Endothelial cell of umbilical vein (primary cell): ENCODE results near the gene OAF. TPM values are rescaled to one million over a fixed set of nuclear protein-coding genes. Genes with fewer than 3 reads are reported as not detected.

Experiments used
- BruUV-seq: library from RNA; stranded (reverse); fragments of 400-500 nt; replicated peaks from 2 replicates; lab custom pipeline; 2021; lab: Mats Ljungman, UMichigan
- CTCF ChIA-PET: fragments of 300-600, 350-600 bp; sonication (Branson Sonifier 250); formaldehyde crosslinking; loops from one replicate; lab custom pipeline; 2021; ENCODE audit warnings: antibody characterized with exemption, inconsistent platforms; lab: Charles Lee
- POLR2A ChIA-PET: fragments of 300-600, 350-600 bp; sonication (Branson Sonifier 250); formaldehyde crosslinking; loops from one replicate; lab custom pipeline; 2021; ENCODE audit warnings: antibody characterized with exemption, inconsistent platforms; lab: Charles Lee
- DNase-seq: peaks from one replicate; pipeline ENCODE4 v3.0.0-alpha.2; 2011; ENCODE audit warnings: low read depth, low spot score
- FAIRE-seq: peaks from 2 replicates; lab custom pipeline; 2011; peaks lifted over from hg19 to GRCh38; lab: Jason Lieb, UNC
- H2AFZ ChIP-seq: 2 replicates; pipeline ENCODE4 v1.6.0; 2012; ENCODE audit warnings: low read depth, low read length, control low read depth, inconsistent platforms
- H3K27ac ChIP-seq: 2 replicates; pipeline ENCODE4 v1.5.1; 2011; ENCODE audit warnings: low read depth, mild to moderate bottlenecking, control low read depth, low read length, moderate library complexity; ENCODE audit not compliant: insufficient read depth
- H3K27me3 ChIP-seq, 2 experiments: 2 replicates each; pipeline versions ENCODE4 v1.6.0 to v1.6.1; 2011; ENCODE audit warnings: low read length in 2 of 2, mixed read lengths in 1 of 2; ENCODE audit not compliant: control insufficient read depth in 2 of 2, insufficient read depth in 2 of 2
- H3K36me3 ChIP-seq, 2 experiments: 2 replicates in 1 of 2; 3 replicates in 1 of 2; pipeline ENCODE4 v1.5.1; 2011; ENCODE audit warnings: low read length in 2 of 2, mild to moderate bottlenecking in 1 of 2, moderate library complexity in 1 of 2; ENCODE audit not compliant: control insufficient read depth in 2 of 2, insufficient read depth in 2 of 2; ENCODE audit errors: extremely low read depth in 1 of 2
- H3K4me1 ChIP-seq: 3 replicates; pipeline ENCODE4 v1.5.1; 2011; ENCODE audit warnings: mild to moderate bottlenecking, low read length; ENCODE audit not compliant: control insufficient read depth, insufficient read depth; ENCODE audit errors: extremely low read depth
- H3K4me2 ChIP-seq: 2 replicates; pipeline ENCODE4 v1.6.1; 2011; ENCODE audit warnings: low read length, control low read depth, mixed read lengths; ENCODE audit not compliant: insufficient read depth
- H3K4me3 ChIP-seq, 3 experiments: fragments of 200-600 bp in 1 of 3; sonication (generic), shearing (Covaris generic) in 1 of 3; replicated peaks in 1 of 3; 2 replicates each; pipeline ENCODE4 v1.5.1; 2011 to 2016; ENCODE audit warnings: control low read depth in 3 of 3, low read length in 3 of 3, mild to moderate bottlenecking in 2 of 3, inconsistent platforms in 1 of 3, low read depth in 1 of 3, moderate library complexity in 1 of 3; ENCODE audit not compliant: insufficient read depth in 1 of 3
- H3K79me2 ChIP-seq: 2 replicates; pipeline ENCODE4 v1.6.0; 2012; ENCODE audit warnings: low read length, inconsistent platforms; ENCODE audit not compliant: control insufficient read depth, insufficient read depth
- H3K9ac ChIP-seq: replicated peaks from 2 replicates; pipeline ENCODE3; 2011; ENCODE audit warnings: low read length, control low read depth; ENCODE audit not compliant: insufficient read depth; ENCODE audit errors: extremely low read depth
- H3K9me1 ChIP-seq: replicated peaks from 3 replicates; pipeline ENCODE4 v1.6.0; 2011; ENCODE audit warnings: mild to moderate bottlenecking, low read length; ENCODE audit not compliant: control insufficient read depth, insufficient read depth; ENCODE audit errors: extremely low read depth
- H3K9me3 ChIP-seq: replicated peaks from 2 replicates; pipeline ENCODE4 v1.5.1; 2012; ENCODE audit warnings: low read length, inconsistent platforms; ENCODE audit not compliant: control insufficient read depth, insufficient read depth
- H4K20me1 ChIP-seq: replicated peaks from 2 replicates; pipeline ENCODE3; 2011; ENCODE audit warnings: mild to moderate bottlenecking, low read length; ENCODE audit not compliant: control insufficient read depth, insufficient read depth; ENCODE audit errors: extremely low read depth
- FOS ChIP-seq: IDR thresholded peaks from 2 replicates; pipeline ENCODE4 v1.6.1; 2011; ENCODE audit warnings: mild to moderate bottlenecking, low read length, moderate library complexity, borderline replicate concordance; ENCODE audit not compliant: insufficient read depth
- JUN ChIP-seq: IDR thresholded peaks from 2 replicates; pipeline ENCODE4 v1.6.1; 2011; ENCODE audit warnings: borderline replicate concordance, low read depth; ENCODE audit not compliant: insufficient read length, insufficient read depth
- MAX ChIP-seq: IDR thresholded peaks from 2 replicates; pipeline ENCODE4 v1.6.1; 2011; ENCODE audit not compliant: insufficient read depth, insufficient read length
- MYC ChIP-seq: IDR thresholded peaks from one replicate; pipeline ENCODE4 v1.6.1; 2011; ENCODE audit warnings: mild to moderate bottlenecking, low read depth, low read length
- POLR2A ChIP-seq: IDR thresholded peaks from 2 replicates; pipeline ENCODE4 v1.6.1; 2012; ENCODE audit warnings: low read depth, mild to moderate bottlenecking, control low read depth, low read length
- dilution Hi-C: fragments of 300-500 bp; cut with MboI; formaldehyde crosslinking; loops from one replicate; pipeline ENCODE4 v1.15.0; 2019; ENCODE audit warnings: low sequenced_read_pairs; ENCODE audit not compliant: extremely low pct_ligation_motif_present
- intact Hi-C: fragments of 100-400 bp; cut with micrococcal nuclease; formaldehyde crosslinking; loops from one replicate; pipeline ENCODE4 v1.10.0; 2022
- polyA plus RNA-seq, 4 experiments: library from polyadenylated mRNA; depleted of rRNA in 3 of 4; stranded (reverse) in 3 of 4; unstranded in 1 of 4; fragments of >200 nt; gene quantifications; 2 replicates each; pipeline versions ENCODE4 v1.2.1 to v1.2.3, GENCODE V29; 2011 to 2012; ENCODE audit warnings: missing spikeins in 1 of 4
- total RNA-seq: library from RNA; stranded (reverse); gene quantifications from 2 replicates; pipeline ENCODE4 v1.2.3, GENCODE V29; 2021

The OAF gene
- total and polyA plus RNA-seq, 2 donors (not counting 3 experiments of a cell fraction or from before 2014, with no cell fraction given), result 32.1 to 33.8 TPM

DNA sequence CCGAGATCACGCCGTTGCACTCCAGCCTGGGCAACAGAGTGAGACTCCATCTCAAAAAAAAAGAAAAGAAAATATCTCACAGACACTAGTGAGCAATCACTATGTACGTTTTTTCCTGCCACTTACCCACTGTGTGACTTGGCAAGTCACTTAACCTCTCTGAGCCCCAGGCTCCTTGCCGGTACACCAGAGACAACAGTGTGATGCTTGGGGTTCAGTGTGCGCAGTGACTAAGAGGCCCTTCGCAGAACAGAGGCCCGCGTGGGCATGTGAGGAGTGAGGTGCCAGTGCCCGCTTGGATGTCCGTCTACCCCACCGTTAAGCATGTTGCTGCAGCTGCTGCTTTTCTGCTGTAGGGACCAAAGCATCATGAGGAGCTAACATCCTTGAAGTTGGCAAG lies 6.7 kb downstream of the OAF start:
- TF ChIP-seq FOS, result no peak
- dilution Hi-C loops, result no loop called here

GRCh38 chr11:120217941-120218694 lies 7.3 kb downstream of the OAF start:
- CTCF ChIA-PET, result interaction anchor here (1.6 to 2.2 kb wide), 2 partner anchors 37 to 85 kb away, joined by 4 to 7 read pairs; no protein-coding TSS in a partner anchor

More for the DNA sequence above, 6.7 kb downstream of the OAF start:
- ChIA-PET CTCF (interaction anchor here (1.6 to 2.2 kb wide), 2 partner anchors 36 to 86 kb away, joined by 4 to 7 read pairs; no protein-coding TSS in a partner anchor), POLR2A (no interaction called here)
- no peak overlapping the region for H3K4me3 ChIP-seq
- H3K36me3 ChIP-seq, result no peaks in the 10 kb centered on the region
- H3K27me3 ChIP-seq, result no peaks in the 10 kb centered on the region
- no peaks in the 10 kb centered on the region for H3K9me3 ChIP-seq
- BruUV-seq, result no TSS peak
- no peak overlapping the region for H3K27ac ChIP-seq
- DNase-seq (no peak), FAIRE-seq (no peak)
- H3K79me2 ChIP-seq, result peaks cover 5% of the 10 kb centered on the region
- H3K4me2 ChIP-seq, result no peak overlapping the region
- intact Hi-C loops, result loop anchor here (10.0 kb wide), 3 partner anchors 347 to 863 kb away; no protein-coding TSS in a partner anchor
- H3K9ac ChIP-seq, result no peak overlapping the region
- H3K4me1 ChIP-seq, result peaks cover 11% of the 10 kb centered on the region
- no peaks in the 10 kb centered on the region for H3K9me1 ChIP-seq
- no peaks in the 10 kb centered on the region for H4K20me1 ChIP-seq
- H2AFZ ChIP-seq, result no peak overlapping the region

More at GRCh38 chr11:120217941-120218694, 7.3 kb downstream of the OAF start:
- no peak overlapping the region for H3K9ac ChIP-seq
- BruUV-seq, result no TSS peak
- intact Hi-C loops, result loop anchor here (10.0 kb wide), 3 partner anchors 347 to 863 kb away; no protein-coding TSS in a partner anchor
- no peaks in the 10 kb centered on the region for H3K9me1 ChIP-seq
- no peak overlapping the region for H3K27ac ChIP-seq
- H2AFZ ChIP-seq, result no peak overlapping the region
- FAIRE-seq (no peak), DNase-seq (no peak)
- TF ChIP-seq JUN, result no peak
- no peak for TF ChIP-seq MYC
- TF ChIP-seq POLR2A, result no peak
- TF ChIP-seq MAX, result no peak
- no peaks in the 10 kb centered on the region for H4K20me1 ChIP-seq
- no peaks in the 10 kb centered on the region for H3K27me3 ChIP-seq
- H3K4me1 ChIP-seq, result peaks cover 7% of the 10 kb centered on the region
- POLR2A ChIA-PET, result no interaction called here
- no peak overlapping the region for H3K4me2 ChIP-seq
- no peaks in the 10 kb centered on the region for H3K79me2 ChIP-seq
- no peaks in the 10 kb centered on the region for H3K36me3 ChIP-seq
- dilution Hi-C loops, result no loop called here
- no peaks in the 10 kb centered on the region for H3K9me3 ChIP-seq
- no peak overlapping the region for H3K4me3 ChIP-seq
